Measurements from ENCODE around the gene INMT.

DNA sequence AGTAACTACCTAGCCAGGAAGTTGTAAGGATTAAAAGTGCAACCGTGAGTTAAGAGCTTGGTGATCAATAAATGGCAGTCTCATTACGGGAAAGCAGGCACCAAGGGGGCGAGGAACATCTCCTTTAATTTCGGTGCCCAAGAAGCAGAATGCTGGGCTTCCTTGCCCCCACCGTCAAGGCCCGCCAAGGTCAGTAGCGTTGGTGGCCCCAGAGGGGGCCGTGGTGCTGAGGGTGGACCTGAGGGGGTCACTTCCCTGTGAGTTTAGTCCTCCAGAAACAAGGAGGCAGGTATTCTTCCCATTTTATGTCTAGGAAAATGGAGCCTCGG lies 18.9 kb downstream of the INMT start:
- TF ChIP-seq, protein P1, sequence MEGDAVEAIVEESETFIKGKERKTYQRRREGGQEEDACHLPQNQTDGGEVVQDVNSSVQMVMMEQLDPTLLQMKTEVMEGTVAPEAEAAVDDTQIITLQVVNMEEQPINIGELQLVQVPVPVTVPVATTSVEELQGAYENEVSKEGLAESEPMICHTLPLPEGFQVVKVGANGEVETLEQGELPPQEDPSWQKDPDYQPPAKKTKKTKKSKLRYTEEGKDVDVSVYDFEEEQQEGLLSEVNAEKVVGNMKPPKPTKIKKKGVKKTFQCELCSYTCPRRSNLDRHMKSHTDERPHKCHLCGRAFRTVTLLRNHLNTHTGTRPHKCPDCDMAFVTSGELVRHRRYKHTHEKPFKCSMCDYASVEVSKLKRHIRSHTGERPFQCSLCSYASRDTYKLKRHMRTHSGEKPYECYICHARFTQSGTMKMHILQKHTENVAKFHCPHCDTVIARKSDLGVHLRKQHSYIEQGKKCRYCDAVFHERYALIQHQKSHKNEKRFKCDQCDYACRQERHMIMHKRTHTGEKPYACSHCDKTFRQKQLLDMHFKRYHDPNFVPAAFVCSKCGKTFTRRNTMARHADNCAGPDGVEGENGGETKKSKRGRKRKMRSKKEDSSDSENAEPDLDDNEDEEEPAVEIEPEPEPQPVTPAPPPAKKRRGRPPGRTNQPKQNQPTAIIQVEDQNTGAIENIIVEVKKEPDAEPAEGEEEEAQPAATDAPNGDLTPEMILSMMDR (IDR thresholded peaks at IDR 0.05; ENCODE audit: low read depth, low read length), result no peak
- no peak for TF ChIP-seq EZH2phosphoT487 (IDR thresholded peaks at IDR 0.05; ENCODE audit: low read depth)

Measured in OCI-LY3 (cell line).